ENCODE results near the gene STUM.
"Not testable (repeated sequence)": the region's sequence is repeated elsewhere in the genome, so short reads cannot be mapped to it uniquely, and the experiment has no call there.

STUM gene

GRCh38 chr1:226628612-226629155, 80.1 kb downstream of the STUM start:
- no peak for DNase-seq

- DNase-seq: no peak
Measured at GRCh38 chr1:226629210-226629895, 80.8 kb downstream of the STUM start.

GRCh38 chr1:226629896-226630550, 81.5 kb downstream of the STUM start:
- DNase-seq: no peak

GRCh38 chr1:226630592-226630991, 82.0 kb downstream of the STUM start:
- no peak for DNase-seq

- DNase-seq: no peak
Measured at GRCh38 chr1:226631229-226632000, 82.9 kb downstream of the STUM start.

- DNase-seq: no peak
Measured at GRCh38 chr1:226632169-226632879, 83.8 kb downstream of the STUM start.

- DNase-seq: no peak
Measured at GRCh38 chr1:226632922-226633351, 84.4 kb downstream of the STUM start.

- no peak for DNase-seq
Measured at GRCh38 chr1:226633541-226634165, 85.1 kb downstream of the STUM start.

- peak; percentile 43 to 57 for DNase-seq
Measured at GRCh38 chr1:226634166-226634588, 85.6 kb downstream of the STUM start.

- no peak for DNase-seq
Measured at GRCh38 chr1:226634611-226635246, 86.2 kb downstream of the STUM start.

- no peak for DNase-seq
Measured at GRCh38 chr1:226635456-226635941, 86.9 kb downstream of the STUM start.

GRCh38 chr1:226636847-226637096, 88.2 kb downstream of the STUM start:
- DNase-seq: no peak

GRCh38 chr1:226637147-226637935, 88.8 kb downstream of the STUM start:
- no peak for DNase-seq

GRCh38 chr1:226638001-226638601, 89.5 kb downstream of the STUM start:
- no peak for DNase-seq

GRCh38 chr1:226638608-226639007, 90.0 kb downstream of the STUM start:
- no peak for DNase-seq

- not testable (repeated sequence) for DNase-seq
Measured at GRCh38 chr1:226639206-226639605, 90.6 kb downstream of the STUM start.

- no peak for DNase-seq
Measured at GRCh38 chr1:226639631-226640061, 91.1 kb downstream of the STUM start.

GRCh38 chr1:226640321-226641136, 92.0 kb downstream of the STUM start:
- DNase-seq: no peak

GRCh38 chr1:226641671-226642231, 93.2 kb downstream of the STUM start:
- no peak for DNase-seq

Measured in Kasumi-1 (cell line).